Activated T-helper 17 cell treated with anti-CD3 and anti-CD28 coated beads, Interleukin-2, amount 50 U/mL, for 72 hours (primary cell): Measurements from ENCODE around the gene AUTS2. TPM values are rescaled to one million over a fixed set of nuclear protein-coding genes. Genes with fewer than 3 reads are reported as not detected.
A peak's percentile ranks its signal among the peaks of the same experiment; 100 is the strongest.

ENCODE experiments used
- ATAC-seq: fragments of 150-1000 bp; cut with Tn5 transposase; replicated peaks from 2 replicates; pipeline ENCODE4 v1.10.0; 2021; ENCODE audit warnings: mild to moderate bottlenecking, moderate library complexity
- H3K27ac Mint-ChIP-seq: one replicate; pipeline ENCODE4 v1.8.0; 2022; ENCODE audit warnings: mixed read lengths
- H3K27me3 Mint-ChIP-seq: one replicate; pipeline ENCODE4 v1.8.0; 2022; ENCODE audit warnings: mixed read lengths
- H3K36me3 Mint-ChIP-seq: one replicate; pipeline ENCODE4 v1.8.0; 2022; ENCODE audit warnings: low read depth, mild to moderate bottlenecking, mixed read lengths
- H3K4me1 Mint-ChIP-seq: one replicate; pipeline ENCODE4 v1.8.0; 2022; ENCODE audit warnings: mixed read lengths
- H3K4me3 Mint-ChIP-seq: one replicate; pipeline ENCODE4 v1.8.0; 2022; ENCODE audit warnings: mild to moderate bottlenecking, mixed read lengths
- H3K9me3 Mint-ChIP-seq: one replicate; pipeline ENCODE4 v1.8.0; 2022; ENCODE audit warnings: mixed read lengths
- total RNA-seq, 2 donors: library from RNA; stranded (reverse); gene quantifications; one replicate each; pipeline ENCODE4 v1.2.3, GENCODE V29; 2022

Gene AUTS2
- total RNA-seq, 2 donors from 2014 or later: 20.1 to 39.9 TPM

DNA sequence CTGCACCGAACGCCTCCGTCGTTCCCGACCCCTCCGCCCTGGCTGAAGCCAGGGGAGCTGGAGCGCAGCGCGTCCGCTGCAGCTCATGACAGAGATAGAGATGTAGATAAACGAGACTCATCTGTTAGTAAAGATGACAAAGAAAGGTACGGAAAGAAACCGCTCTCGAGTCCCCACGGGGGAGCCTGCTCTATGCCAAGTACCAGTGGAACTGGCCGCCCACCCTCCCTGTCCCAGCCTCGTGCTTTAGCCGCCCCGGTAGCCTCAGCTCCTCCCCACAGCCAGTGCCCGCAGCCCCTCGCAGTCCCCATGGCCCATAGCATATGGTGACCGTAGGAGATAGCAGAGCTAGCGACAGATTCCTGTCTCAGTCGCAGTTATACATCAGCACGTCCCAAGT is 1189.0 kb downstream of the AUTS2 start:
- no peaks in the 10 kb centered on the region for H3K9me3 Mint-ChIP-seq
- H3K36me3 Mint-ChIP-seq: peaks cover 63% of the 10 kb centered on the region
- peaks cover 21% of the 10 kb centered on the region for H3K4me1 Mint-ChIP-seq
- H3K4me3 Mint-ChIP-seq: peak overlapping the region; percentile 79
- H3K27me3 Mint-ChIP-seq: no peaks in the 10 kb centered on the region
- peak; percentile 37 for ATAC-seq
- peak overlapping the region; percentile 94 for H3K27ac Mint-ChIP-seq

DNA sequence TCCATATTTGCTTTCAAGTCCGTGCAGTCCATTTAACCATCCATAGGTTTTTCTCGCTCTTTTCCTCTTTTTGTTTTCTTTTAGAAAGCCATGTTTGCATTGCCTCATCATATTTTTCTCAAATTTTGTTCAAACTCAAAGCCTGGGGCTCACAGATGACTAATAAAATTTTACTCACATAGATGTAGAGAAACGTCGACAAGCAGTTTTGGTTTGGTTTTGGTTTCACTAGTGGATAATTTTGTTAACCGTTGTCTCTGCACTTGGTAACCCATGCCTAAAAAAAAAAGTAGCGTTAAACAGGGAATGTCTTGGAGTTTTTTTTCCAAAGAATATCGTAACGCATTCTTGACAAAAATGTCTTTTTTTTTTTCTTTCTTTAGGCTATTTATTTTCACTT is 1189.5 kb downstream of the AUTS2 start:
- peak overlapping the region; percentile 79 for H3K4me3 Mint-ChIP-seq
- no peaks in the 10 kb centered on the region for H3K9me3 Mint-ChIP-seq
- H3K27ac Mint-ChIP-seq: peak overlapping the region; percentile 94
- peaks cover 21% of the 10 kb centered on the region for H3K4me1 Mint-ChIP-seq
- H3K36me3 Mint-ChIP-seq: peaks cover 62% of the 10 kb centered on the region
- H3K27me3 Mint-ChIP-seq: no peaks in the 10 kb centered on the region
- peak; percentile 70 for ATAC-seq

DNA sequence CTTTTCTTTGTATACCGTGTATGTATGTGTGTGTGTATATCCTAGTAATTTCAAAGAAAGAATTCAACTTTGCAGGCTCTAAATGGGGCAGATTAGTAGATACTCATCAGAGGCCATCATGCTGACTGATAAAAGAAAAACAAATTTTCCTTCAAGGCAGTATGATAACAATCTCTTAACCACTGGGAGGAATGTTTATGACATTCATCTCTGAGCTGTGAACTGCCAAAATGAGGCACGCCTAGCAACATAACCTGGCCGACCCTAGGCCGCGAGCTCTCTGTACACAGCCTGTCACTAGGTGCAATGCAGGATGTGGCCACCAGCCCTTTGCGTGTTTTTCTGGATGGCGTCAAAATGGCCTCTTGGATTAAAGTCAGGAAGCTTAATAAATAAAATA is 1190.0 kb downstream of the AUTS2 start:
- Mint-ChIP-seq H3K9me3 (no peaks in the 10 kb centered on the region), H3K4me1 (peaks cover 21% of the 10 kb centered on the region), H3K36me3 (peaks cover 61% of the 10 kb centered on the region), H3K27ac (peak overlapping the region; percentile 94), H3K4me3 (peak overlapping the region; percentile 79), H3K27me3 (no peaks in the 10 kb centered on the region)
- ATAC-seq: peak; percentile 91

DNA sequence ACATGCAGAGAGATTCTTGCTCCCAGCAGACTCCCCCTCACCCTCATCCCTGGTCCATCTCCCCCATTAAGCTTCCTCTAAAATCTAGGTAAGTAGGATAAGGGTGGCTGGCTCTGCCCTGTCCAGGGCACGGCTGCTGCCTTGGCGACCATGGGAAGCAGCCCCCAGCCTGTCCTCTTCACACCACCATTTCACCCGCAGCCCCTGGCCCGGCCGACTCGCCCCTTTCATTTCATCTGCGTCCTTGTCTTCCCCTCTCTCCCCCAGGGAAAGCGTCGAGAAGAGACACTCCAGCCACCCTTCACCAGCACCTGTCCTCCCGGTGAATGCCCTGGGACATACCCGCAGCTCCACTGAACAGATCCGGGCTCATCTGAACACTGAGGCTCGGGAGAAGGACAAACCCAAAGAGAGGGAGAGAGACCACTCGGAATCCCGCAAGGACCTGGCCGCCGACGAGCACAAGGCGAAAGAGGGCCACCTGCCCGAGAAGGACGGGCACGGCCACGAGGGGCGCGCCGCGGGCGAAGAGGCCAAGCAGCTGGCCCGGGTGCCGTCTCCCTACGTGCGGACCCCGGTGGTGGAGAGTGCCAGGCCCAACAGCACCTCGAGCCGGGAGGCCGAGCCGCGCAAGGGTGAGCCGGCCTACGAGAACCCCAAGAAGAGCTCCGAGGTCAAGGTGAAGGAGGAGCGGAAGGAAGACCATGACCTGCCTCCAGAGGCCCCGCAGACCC is 1191.4 kb downstream of the AUTS2 start:
- H3K27ac Mint-ChIP-seq: no peak overlapping the region
- no peaks in the 10 kb centered on the region for H3K27me3 Mint-ChIP-seq

DNA sequence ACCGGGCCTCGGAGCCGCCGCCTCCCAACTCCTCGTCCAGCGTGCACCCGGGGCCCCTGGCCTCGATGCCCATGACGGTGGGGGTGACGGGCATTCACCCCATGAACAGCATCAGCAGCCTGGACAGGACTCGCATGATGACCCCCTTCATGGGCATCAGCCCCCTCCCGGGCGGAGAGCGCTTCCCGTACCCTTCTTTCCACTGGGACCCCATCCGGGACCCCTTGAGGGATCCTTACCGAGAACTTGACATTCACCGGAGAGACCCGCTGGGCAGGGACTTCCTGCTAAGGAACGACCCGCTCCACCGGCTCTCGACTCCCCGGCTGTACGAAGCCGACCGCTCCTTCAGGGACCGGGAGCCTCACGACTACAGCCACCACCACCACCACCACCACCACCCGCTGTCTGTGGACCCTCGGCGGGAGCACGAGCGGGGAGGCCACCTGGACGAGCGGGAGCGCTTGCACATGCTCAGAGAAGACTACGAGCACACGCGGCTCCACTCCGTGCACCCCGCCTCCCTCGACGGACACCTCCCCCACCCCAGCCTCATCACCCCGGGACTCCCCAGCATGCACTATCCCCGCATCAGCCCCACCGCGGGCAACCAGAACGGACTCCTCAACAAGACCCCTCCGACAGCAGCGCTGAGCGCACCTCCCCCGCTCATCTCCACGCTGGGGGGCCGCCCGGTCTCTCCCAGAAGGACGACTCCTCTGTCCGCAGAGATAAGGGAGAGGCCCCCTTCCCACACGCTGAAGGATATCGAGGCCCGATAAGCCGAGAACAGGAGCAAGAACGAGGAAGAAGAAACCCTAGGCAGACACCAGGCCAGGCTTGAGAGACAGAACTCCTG is 1192.2 kb downstream of the AUTS2 start:
- no peak for ATAC-seq
- H3K9me3 Mint-ChIP-seq: no peaks in the 10 kb centered on the region

More for the DNA sequence above, 1191.4 kb downstream of the AUTS2 start:
- Mint-ChIP-seq H3K4me1 (peaks cover 21% of the 10 kb centered on the region), H3K36me3 (peaks cover 66% of the 10 kb centered on the region), H3K9me3 (no peaks in the 10 kb centered on the region), H3K4me3 (no peak overlapping the region)
- no peak for ATAC-seq

DNA sequence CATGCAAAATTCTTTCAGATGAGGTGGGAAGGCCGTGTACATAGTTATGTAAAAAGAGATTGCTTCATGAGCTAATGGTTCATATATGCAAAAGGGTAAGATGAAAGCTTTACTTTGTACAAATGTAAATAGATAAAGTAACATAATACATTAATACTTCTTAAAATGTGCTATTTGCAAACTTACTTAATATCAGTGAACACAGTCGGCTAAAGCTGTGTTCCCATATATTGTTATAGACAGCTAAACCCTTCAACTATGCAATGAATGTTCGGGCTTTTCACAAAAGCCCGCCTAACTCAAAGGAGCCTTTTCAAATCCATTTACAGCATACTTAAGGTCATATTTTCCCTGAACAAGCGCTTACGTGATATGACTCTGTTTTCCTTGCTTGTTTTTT is 1193.1 kb downstream of the AUTS2 start:
- Mint-ChIP-seq H3K9me3 (no peaks in the 10 kb centered on the region), H3K36me3 (peaks cover 52% of the 10 kb centered on the region), H3K27me3 (no peaks in the 10 kb centered on the region), H3K4me3 (no peak overlapping the region), H3K27ac (no peak overlapping the region), H3K4me1 (peaks cover 15% of the 10 kb centered on the region)
- no peak for ATAC-seq

More for the DNA sequence above, 1192.2 kb downstream of the AUTS2 start:
- Mint-ChIP-seq H3K27ac (no peak overlapping the region), H3K36me3 (peaks cover 59% of the 10 kb centered on the region), H3K27me3 (no peaks in the 10 kb centered on the region), H3K4me3 (no peak overlapping the region), H3K4me1 (peaks cover 19% of the 10 kb centered on the region)

DNA sequence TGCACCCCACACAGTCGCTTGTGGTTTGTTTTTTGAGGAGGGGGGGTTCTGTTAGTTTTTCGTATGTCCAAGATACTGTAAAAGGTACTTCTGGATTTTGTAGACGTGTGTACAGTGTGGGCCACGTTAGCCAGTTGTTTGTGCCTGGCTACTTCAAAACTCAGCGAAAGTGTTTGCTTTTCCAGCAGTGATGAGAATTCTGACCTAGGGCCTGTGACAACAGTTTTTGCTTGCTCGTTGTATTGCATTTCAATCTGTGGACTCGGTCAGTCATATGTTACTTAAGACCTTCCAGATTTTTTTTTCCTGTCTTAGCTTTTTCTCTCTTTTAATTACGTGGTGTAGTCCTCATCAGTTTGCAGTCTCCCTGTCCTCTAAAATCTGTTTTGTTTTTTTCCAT is 1194.8 kb downstream of the AUTS2 start:
- Mint-ChIP-seq H3K9me3 (no peaks in the 10 kb centered on the region), H3K4me3 (no peak overlapping the region), H3K27me3 (no peaks in the 10 kb centered on the region), H3K27ac (no peak overlapping the region), H3K4me1 (peaks cover 9% of the 10 kb centered on the region), H3K36me3 (peaks cover 35% of the 10 kb centered on the region)
- no peak for ATAC-seq

DNA sequence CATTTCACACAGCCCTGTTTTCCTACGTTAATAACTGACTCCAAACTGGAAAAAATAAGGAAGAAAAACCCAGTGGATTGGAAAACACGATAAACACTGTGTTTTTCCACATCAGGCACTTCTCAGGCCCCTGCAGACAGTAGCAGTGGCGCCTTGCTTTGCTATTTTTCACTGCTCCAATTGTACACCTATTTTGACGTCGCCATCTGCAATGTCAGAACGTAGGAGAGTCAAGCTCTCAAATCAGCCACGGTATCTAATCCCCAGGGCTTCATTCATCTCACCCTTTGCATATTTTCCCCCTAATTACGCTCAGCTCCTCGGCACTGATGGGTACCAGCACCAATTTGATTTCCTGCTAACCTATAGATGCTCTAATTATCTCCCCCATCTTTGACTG is 1195.5 kb downstream of the AUTS2 start:
- Mint-ChIP-seq H3K36me3 (peaks cover 32% of the 10 kb centered on the region), H3K4me1 (peaks cover 10% of the 10 kb centered on the region), H3K9me3 (no peaks in the 10 kb centered on the region), H3K27me3 (no peaks in the 10 kb centered on the region), H3K27ac (no peak overlapping the region), H3K4me3 (no peak overlapping the region)
- no peak for ATAC-seq

DNA sequence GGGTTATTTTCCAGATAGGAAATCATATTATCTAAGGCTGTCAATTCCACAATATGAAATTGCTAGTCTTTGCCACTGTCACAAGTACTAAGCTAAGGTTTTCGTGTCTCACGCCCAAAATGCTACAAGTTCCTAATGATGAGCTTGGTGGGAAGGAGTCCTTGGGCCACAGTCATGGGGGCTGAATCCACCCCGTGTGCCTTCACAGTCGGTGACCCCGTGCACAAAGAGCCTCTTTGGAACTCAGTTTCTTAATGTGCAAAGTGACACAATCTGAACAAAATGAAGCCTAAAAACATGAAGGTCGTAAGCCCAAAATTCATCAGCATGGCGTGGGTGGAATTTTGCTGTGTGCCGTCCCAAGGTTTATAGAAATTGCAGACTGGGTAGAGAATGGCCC is 1196.7 kb downstream of the AUTS2 start:
- no peak overlapping the region for H3K27ac Mint-ChIP-seq
- peaks cover 10% of the 10 kb centered on the region for H3K4me1 Mint-ChIP-seq
- no peaks in the 10 kb centered on the region for H3K27me3 Mint-ChIP-seq

DNA sequence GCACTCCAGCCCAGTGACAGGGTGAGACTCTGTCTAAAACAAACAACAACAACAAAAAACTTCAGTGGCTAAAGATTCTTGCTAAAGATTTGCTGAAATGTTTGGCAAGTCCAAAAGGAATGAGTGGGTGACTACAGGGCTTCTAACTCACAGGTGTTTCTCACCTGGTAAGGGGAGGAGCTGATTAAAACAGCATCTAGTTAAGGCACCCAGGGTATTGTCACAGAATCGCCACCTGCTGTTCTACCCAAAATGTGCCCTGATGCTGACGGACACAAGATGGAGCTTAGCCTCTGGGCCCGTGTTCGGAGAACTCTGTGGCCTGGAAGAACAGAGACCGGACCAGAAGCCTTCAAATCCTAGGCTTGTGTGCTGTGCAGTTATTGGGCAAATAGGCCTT is 1197.7 kb downstream of the AUTS2 start:
- Mint-ChIP-seq H3K27me3 (no peaks in the 10 kb centered on the region), H3K27ac (no peak overlapping the region), H3K36me3 (peaks cover 18% of the 10 kb centered on the region), H3K4me3 (no peak overlapping the region), H3K9me3 (peaks cover 2% of the 10 kb centered on the region), H3K4me1 (peaks cover 12% of the 10 kb centered on the region)
- ATAC-seq: no peak

More for the DNA sequence above, 1196.7 kb downstream of the AUTS2 start:
- Mint-ChIP-seq H3K9me3 (no peaks in the 10 kb centered on the region), H3K36me3 (peaks cover 23% of the 10 kb centered on the region), H3K4me3 (no peak overlapping the region)
- ATAC-seq: no peak

DNA sequence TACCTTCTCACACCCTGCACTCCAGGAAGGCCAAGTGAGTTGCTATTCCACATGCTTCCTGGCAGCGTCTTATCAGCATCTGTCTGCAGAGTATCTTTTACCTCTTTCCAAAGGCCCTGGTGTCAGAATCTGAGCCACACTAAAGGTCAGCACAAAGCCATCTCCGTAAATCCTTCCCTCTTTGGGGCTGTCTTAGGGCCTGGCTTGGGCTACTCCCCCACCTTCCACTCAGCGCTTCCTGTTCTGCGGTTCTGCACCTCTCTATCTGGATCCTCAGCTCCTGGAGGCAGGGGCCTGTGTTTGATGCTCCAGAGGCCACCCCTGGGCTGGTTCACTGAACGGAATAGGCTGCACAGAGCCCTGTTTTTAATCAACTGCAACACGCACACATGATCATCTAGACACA is 1198.8 kb downstream of the AUTS2 start:
- Mint-ChIP-seq H3K36me3 (peaks cover 10% of the 10 kb centered on the region), H3K9me3 (peaks cover 9% of the 10 kb centered on the region), H3K4me3 (peak overlapping the region; percentile 48), H3K27ac (peak overlapping the region; percentile 64), H3K4me1 (peaks cover 18% of the 10 kb centered on the region), H3K27me3 (no peaks in the 10 kb centered on the region)
- peak; percentile 56 for ATAC-seq

DNA sequence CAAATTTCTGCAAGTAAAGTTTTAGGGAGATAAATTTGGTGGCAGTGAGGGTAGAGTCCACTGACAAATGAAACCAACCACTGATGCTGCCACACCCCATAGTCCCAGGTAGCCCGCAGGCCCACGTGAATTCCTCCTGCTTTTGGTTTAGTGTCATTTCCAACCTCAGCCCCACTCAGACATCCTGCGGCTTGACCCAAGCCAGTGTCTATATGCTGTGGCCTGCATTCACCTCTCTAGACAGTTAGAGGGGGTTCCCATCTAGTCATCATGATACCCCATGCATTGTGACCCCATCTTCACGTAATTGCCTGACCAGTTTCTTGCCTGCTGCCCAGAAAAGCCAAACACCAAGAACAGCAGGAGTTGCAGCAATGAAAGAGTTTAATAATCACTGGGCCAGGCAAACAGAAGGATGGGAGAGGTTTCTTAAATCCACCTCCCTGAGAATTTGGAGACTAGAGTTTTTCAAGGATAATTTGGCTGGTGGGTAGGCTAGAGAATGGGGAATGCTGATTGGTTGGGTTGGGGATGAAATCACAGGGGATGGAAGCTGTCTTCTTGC is 1201.6 kb downstream of the AUTS2 start:
- peak; percentile 73 for ATAC-seq
- Mint-ChIP-seq H3K27ac (no peak overlapping the region), H3K4me3 (no peak overlapping the region), H3K36me3 (no peaks in the 10 kb centered on the region), H3K4me1 (peaks cover 18% of the 10 kb centered on the region), H3K9me3 (peaks cover 14% of the 10 kb centered on the region), H3K27me3 (no peaks in the 10 kb centered on the region)

DNA sequence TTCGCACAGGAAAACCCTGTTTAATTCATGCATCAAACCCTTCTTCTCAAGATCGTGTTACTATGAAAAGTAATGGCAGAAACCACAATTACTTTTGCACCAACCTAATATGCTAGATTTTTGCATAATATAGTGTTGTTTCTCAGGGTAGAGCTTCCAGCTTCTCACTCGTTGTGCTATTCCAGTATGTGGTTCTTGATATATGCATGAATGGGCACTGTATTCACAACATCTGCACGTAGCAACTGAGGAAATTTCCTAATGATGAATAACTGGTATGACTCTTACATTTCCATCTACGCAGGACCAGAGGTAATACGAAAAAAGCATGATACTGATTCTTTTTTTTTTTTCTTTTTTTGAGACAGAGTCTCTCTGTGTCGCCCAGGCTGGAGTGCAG is 1207.1 kb downstream of the AUTS2 start:
- no peaks in the 10 kb centered on the region for H3K36me3 Mint-ChIP-seq
- ATAC-seq: no peak
- no peak overlapping the region for H3K27ac Mint-ChIP-seq
- peaks cover 12% of the 10 kb centered on the region for H3K4me1 Mint-ChIP-seq
- H3K27me3 Mint-ChIP-seq: no peaks in the 10 kb centered on the region
- H3K4me3 Mint-ChIP-seq: no peak overlapping the region
- peaks cover 14% of the 10 kb centered on the region for H3K9me3 Mint-ChIP-seq

DNA sequence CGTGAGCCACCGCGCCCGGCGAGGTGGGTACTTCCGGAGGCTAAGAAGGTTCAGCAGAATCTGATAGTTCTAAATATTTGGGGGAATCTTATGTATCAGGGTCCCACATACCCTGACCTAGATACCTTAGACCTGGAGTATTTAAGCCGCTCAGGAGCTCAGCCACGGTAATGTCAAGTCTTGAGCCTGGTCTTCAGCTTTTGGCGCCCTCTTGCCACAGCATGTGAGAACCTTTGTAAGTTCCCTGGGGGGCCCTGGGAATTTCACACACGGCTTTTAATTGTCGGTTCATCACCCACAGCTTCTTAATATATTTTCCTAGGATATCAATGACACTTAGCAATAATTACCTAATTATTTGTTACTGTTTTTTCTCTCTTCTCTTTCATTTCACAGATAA is 1209.4 kb downstream of the AUTS2 start:
- H3K9me3 Mint-ChIP-seq: peaks cover 5% of the 10 kb centered on the region
- no peaks in the 10 kb centered on the region for H3K36me3 Mint-ChIP-seq
- H3K27me3 Mint-ChIP-seq: no peaks in the 10 kb centered on the region
- H3K27ac Mint-ChIP-seq: no peak overlapping the region
- no peak for ATAC-seq
- H3K4me1 Mint-ChIP-seq: peaks cover 4% of the 10 kb centered on the region
- no peak overlapping the region for H3K4me3 Mint-ChIP-seq
